ENCODE results near the gene C2CD4C.

DNA sequence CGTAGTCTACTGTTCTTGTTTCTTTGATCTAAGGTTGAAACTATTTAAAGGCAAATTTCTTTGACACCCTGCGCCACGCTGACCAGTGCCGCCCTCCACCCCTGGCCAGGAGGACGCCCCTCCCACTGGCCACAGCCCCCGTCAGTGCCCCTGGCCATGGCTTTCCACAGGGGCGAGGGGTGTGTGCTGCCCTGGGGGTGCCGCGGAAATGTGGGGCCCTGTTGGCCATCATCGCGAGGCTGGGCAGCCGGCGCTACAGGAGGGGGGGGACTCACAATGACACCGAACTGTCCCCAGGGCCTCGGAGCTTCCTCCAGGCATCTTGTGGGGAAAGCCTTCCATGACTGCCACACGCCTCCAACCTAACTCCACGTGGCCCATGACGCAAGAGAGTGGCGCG, 41.0 kb upstream of the C2CD4C start:
- TF ChIP-seq, protein P1, sequence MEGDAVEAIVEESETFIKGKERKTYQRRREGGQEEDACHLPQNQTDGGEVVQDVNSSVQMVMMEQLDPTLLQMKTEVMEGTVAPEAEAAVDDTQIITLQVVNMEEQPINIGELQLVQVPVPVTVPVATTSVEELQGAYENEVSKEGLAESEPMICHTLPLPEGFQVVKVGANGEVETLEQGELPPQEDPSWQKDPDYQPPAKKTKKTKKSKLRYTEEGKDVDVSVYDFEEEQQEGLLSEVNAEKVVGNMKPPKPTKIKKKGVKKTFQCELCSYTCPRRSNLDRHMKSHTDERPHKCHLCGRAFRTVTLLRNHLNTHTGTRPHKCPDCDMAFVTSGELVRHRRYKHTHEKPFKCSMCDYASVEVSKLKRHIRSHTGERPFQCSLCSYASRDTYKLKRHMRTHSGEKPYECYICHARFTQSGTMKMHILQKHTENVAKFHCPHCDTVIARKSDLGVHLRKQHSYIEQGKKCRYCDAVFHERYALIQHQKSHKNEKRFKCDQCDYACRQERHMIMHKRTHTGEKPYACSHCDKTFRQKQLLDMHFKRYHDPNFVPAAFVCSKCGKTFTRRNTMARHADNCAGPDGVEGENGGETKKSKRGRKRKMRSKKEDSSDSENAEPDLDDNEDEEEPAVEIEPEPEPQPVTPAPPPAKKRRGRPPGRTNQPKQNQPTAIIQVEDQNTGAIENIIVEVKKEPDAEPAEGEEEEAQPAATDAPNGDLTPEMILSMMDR (IDR thresholded peaks at IDR 0.05), result no peak
- TF ChIP-seq POLR2A (IDR thresholded peaks at IDR 0.05), result no peak
